Osteoblast (primary cell): ENCODE measurements around the gene DPP10. TPM values are rescaled to one million over a fixed set of nuclear protein-coding genes. Genes with fewer than 3 reads are reported as not detected.

Experiments used
- DNase-seq: peaks from one replicate; pipeline ENCODE4 v3.0.0; 2011; ENCODE audit warnings: low spot score, mixed read lengths; ENCODE audit not compliant: insufficient read length; ENCODE audit errors: missing footprints
- H2AFZ ChIP-seq: 2 replicates; pipeline ENCODE4 v1.6.0; 2011; ENCODE audit warnings: mild to moderate bottlenecking, low read length
- H3K27ac ChIP-seq: 2 replicates; pipeline ENCODE4 v1.5.1; 2011; ENCODE audit warnings: mild to moderate bottlenecking, low read depth, low read length, moderate library complexity
- H3K27me3 ChIP-seq: 2 replicates; pipeline ENCODE4 v1.6.0; 2012; ENCODE audit warnings: mild to moderate bottlenecking, control low read depth, inconsistent platforms, low read length, moderate library complexity; ENCODE audit not compliant: insufficient read depth
- H3K36me3 ChIP-seq: 2 replicates; pipeline ENCODE4 v1.5.1; 2011; ENCODE audit warnings: mild to moderate bottlenecking, low read length, control low read depth, moderate library complexity; ENCODE audit not compliant: insufficient read depth
- H3K4me1 ChIP-seq: 2 replicates; pipeline ENCODE4 v1.5.1; 2011; ENCODE audit warnings: mild to moderate bottlenecking, low read length, control low read depth, moderate library complexity; ENCODE audit not compliant: insufficient read depth
- H3K4me2 ChIP-seq: 2 replicates; pipeline ENCODE4 v1.6.0; 2011; ENCODE audit warnings: mild to moderate bottlenecking, low read length; ENCODE audit not compliant: insufficient read depth
- H3K4me3 ChIP-seq: fragments of 200-600 bp; sonication (generic); 3 replicates; pipeline ENCODE4 v1.5.1; 2012; ENCODE audit warnings: mild to moderate bottlenecking, low read length, inconsistent platforms; ENCODE audit not compliant: insufficient read depth
- H3K79me2 ChIP-seq: 2 replicates; pipeline ENCODE4 v1.6.0; 2012; ENCODE audit warnings: mild to moderate bottlenecking, low read length, control low read depth, inconsistent platforms; ENCODE audit not compliant: insufficient read depth
- H3K9me3 ChIP-seq: 2 replicates; pipeline ENCODE4 v1.5.1; 2011; ENCODE audit warnings: low read depth, low read length, control low read depth
- H4K20me1 ChIP-seq: 2 replicates; pipeline ENCODE4 v1.6.0; 2012; ENCODE audit warnings: mild to moderate bottlenecking, low read length, control low read depth; ENCODE audit not compliant: insufficient read depth
- total RNA-seq: library from RNA; depleted of rRNA; stranded (reverse); fragments of >200 nt; gene quantifications from 2 replicates; pipeline ENCODE4 v1.2.3, GENCODE V29; 2012
- TF ChIP-seq, protein P1 (sequence below): IDR thresholded peaks from 2 replicates; pipeline ENCODE4 v1.5.1; 2011; ENCODE audit warnings: mild to moderate bottlenecking, low read depth, low read length, moderate library complexity; ENCODE audit errors: extremely low read depth

DPP10 gene
- total RNA-seq, 1 donor: not detected

DNA sequence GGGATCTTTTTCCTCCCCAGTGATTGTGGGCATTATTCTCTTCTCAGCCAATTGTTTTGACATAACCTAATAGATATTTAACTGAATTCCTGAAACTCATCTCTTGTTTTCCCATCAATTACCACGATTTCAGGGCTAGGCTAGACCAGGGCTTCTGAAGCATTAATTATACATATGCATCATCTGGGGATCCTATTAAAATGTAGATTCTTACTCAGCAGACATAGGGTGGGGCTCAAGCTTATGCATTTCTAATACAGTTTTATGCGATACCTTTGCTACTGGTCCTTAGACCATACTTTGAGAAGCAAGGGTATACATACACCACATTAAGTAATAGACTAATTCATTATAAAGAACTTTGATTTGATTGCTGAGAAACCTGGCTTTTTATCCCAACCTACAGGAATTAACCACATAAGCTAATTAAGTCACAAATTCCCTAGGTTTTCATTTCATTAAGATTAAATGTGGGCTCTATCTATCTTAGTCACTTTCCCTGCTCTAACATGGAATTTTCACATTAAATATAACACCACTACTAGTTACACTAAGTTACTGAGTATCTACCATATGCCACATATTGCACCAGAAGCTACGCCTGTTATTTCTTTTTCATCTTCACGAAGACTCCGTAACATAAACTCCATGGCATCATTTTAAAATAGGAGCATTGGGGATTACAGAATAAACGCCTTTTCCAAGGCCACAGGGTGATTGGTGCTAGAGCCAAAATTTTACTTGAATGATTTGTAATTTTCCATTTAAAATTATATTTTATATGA lies 417.5 kb downstream of the DPP10 start:
- H2AFZ ChIP-seq: no peak overlapping the region
- no peaks in the 10 kb centered on the region for H3K36me3 ChIP-seq
- no peak overlapping the region for H3K27ac ChIP-seq
- peaks cover 1% of the 10 kb centered on the region for H3K9me3 ChIP-seq
- H3K79me2 ChIP-seq: no peaks in the 10 kb centered on the region
- H3K4me2 ChIP-seq: no peak overlapping the region
- DNase-seq: no peak
- no peaks in the 10 kb centered on the region for H3K4me1 ChIP-seq
- no peaks in the 10 kb centered on the region for H3K27me3 ChIP-seq
- no peaks in the 10 kb centered on the region for H4K20me1 ChIP-seq
- H3K4me3 ChIP-seq: no peak overlapping the region
- TF ChIP-seq, protein P1, sequence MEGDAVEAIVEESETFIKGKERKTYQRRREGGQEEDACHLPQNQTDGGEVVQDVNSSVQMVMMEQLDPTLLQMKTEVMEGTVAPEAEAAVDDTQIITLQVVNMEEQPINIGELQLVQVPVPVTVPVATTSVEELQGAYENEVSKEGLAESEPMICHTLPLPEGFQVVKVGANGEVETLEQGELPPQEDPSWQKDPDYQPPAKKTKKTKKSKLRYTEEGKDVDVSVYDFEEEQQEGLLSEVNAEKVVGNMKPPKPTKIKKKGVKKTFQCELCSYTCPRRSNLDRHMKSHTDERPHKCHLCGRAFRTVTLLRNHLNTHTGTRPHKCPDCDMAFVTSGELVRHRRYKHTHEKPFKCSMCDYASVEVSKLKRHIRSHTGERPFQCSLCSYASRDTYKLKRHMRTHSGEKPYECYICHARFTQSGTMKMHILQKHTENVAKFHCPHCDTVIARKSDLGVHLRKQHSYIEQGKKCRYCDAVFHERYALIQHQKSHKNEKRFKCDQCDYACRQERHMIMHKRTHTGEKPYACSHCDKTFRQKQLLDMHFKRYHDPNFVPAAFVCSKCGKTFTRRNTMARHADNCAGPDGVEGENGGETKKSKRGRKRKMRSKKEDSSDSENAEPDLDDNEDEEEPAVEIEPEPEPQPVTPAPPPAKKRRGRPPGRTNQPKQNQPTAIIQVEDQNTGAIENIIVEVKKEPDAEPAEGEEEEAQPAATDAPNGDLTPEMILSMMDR: no peak

DNA sequence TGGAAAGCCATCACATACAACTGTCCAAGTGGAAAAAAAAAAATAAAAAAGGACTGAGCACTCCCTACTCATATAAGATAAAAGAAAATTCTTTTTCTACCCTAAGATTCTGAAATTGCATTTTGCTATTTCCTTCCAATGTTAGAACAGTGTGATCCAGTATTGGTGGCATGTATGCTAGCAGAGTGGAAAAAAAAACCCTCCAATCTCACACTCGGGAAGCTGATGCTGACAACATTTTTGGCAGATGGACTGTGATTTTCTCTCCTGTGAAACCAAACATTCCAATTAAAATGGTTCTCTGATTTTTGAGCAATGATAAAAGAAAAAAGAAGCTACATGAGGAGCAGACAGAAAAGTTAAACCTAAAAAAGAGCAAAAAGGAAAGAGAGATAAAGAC lies 419.8 kb downstream of the DPP10 start:
- TF ChIP-seq, protein P1: no peak
- H3K4me1 ChIP-seq: no peaks in the 10 kb centered on the region

DNA sequence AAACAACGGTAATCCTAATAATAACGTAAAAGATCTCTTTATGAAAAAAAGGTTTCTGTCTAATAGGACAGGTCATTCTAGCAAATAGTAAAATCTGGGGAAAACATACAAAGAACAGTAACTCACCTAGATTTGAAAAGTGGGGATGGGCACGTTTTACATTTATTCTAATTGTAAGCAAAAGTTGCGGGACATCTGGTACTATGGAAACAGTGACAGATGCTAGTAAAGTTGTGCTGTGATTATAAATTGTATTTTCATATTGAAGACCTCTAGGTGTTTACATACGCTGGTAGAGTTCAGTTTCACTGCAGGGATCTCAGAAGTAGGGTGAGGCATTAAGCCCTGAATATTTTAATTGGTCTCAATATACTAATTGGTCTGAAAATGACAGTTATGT lies 422.5 kb downstream of the DPP10 start:
- Histone ChIP-seq H3K4me3 (no peak overlapping the region), H3K36me3 (no peaks in the 10 kb centered on the region), H3K4me2 (no peak overlapping the region)

More for the DNA sequence above, 419.8 kb downstream of the DPP10 start:
- Histone ChIP-seq H3K27ac (no peak overlapping the region), H3K27me3 (no peaks in the 10 kb centered on the region), H4K20me1 (no peaks in the 10 kb centered on the region), H3K4me3 (no peak overlapping the region), H3K4me2 (no peak overlapping the region), H3K36me3 (no peaks in the 10 kb centered on the region), H3K79me2 (no peaks in the 10 kb centered on the region), H3K9me3 (peaks cover 1% of the 10 kb centered on the region), H2AFZ (no peak overlapping the region)
- DNase-seq: no peak

GRCh38 chr2:114880046-114880445 lies 437.6 kb downstream of the DPP10 start:
- Histone ChIP-seq H2AFZ (no peak overlapping the region), H3K79me2 (no peaks in the 10 kb centered on the region), H4K20me1 (no peaks in the 10 kb centered on the region), H3K9me3 (no peaks in the 10 kb centered on the region), H3K27ac (no peak overlapping the region), H3K27me3 (no peaks in the 10 kb centered on the region), H3K4me1 (no peaks in the 10 kb centered on the region), H3K36me3 (no peaks in the 10 kb centered on the region), H3K4me3 (no peak overlapping the region), H3K4me2 (no peak overlapping the region)
- no peak for DNase-seq
- TF ChIP-seq, protein P1: no peak

More for the DNA sequence above, 422.5 kb downstream of the DPP10 start:
- Histone ChIP-seq H3K9me3 (peaks cover 1% of the 10 kb centered on the region), H2AFZ (no peak overlapping the region), H3K4me1 (no peaks in the 10 kb centered on the region), H3K27ac (no peak overlapping the region), H3K27me3 (no peaks in the 10 kb centered on the region), H4K20me1 (no peaks in the 10 kb centered on the region), H3K79me2 (no peaks in the 10 kb centered on the region)
- DNase-seq: no peak
- TF ChIP-seq, protein P1: no peak
